ENCODE results near the gene CD3E. TPM values are rescaled to one million over a fixed set of nuclear protein-coding genes. Genes with fewer than 3 reads are reported as not detected.
A peak's percentile ranks its signal among the peaks of the same experiment; 100 is the strongest.

CD3E gene
- total and polyA plus RNA-seq, 2 experiments from 2014 or later, result not detected

GRCh38 chr11:118258410-118258809, 46.1 kb upstream of the CD3E start:
- ATAC-seq, result peak; percentile 30; the same call in 2 of the 3 replicates

More at GRCh38 chr11:118258410-118258809, 46.1 kb upstream of the CD3E start:
- Histone ChIP-seq H4K20me1 (replicated peaks; ENCODE audit: insufficient read depth) (no peaks in the 10 kb centered on the region), H3K36me3 (ENCODE audit: insufficient read depth) (no peaks in the 10 kb centered on the region), H3F3A (replicated peaks; ENCODE audit: low read depth) (no peaks in the 10 kb centered on the region), H2AFZ (no peak overlapping the region), H3K27me3 (ENCODE audit: insufficient read depth) (peaks cover 10% of the 10 kb centered on the region), H3K79me2 (replicated peaks; ENCODE audit: insufficient read depth) (no peaks in the 10 kb centered on the region), H3K27ac (ENCODE audit: low read depth) (no peak overlapping the region), H3K4me3 (no peak overlapping the region), H3K4me2 (no peak overlapping the region), H3K4me1 (ENCODE audit: insufficient read depth) (0 out of 2 replicates have a peak, but pooled peaks cover 6% of the 10 kb centered on the region), H3K9me2 (ENCODE audit: insufficient read depth) (no peaks in the 10 kb centered on the region)
- Mint-ChIP-seq H3K4me1 (peaks cover 9% of the 10 kb centered on the region), H3K27me3 (ENCODE audit: insufficient read depth, low read depth, poor library complexity) (peaks cover 10% of the 10 kb centered on the region), H3K27ac (no peak overlapping the region), H3K4me3 (no peak overlapping the region), H3K36me3 (ENCODE audit: low read depth) (peaks cover 9% of the 10 kb centered on the region), H3K9me3 (no peaks in the 10 kb centered on the region)
- TF ChIP-seq CREB1 (CRISPR knock-in tag; IDR thresholded peaks at IDR 0.05; ENCODE audit: low read depth), result no peak
- no peak for TF ChIP-seq REST (IDR thresholded peaks at IDR 0.05; ENCODE audit: unreplicated experiment)
- TF ChIP-seq CTCF (conservative IDR thresholded peaks at IDR 0.05; ENCODE audit: low read depth in 2 of 2), result peak; percentile 33 to 54
- peak; percentile 49 for DNase-seq (ENCODE audit: low spot score)
